Activated CD4-positive, alpha-beta T cell treated with anti-CD3 and anti-CD28 coated beads, Interleukin-2, Interleukin-6, amounts not matched to agents 100 ng/mL and 50 ng/mL, durations not matched to agents 16 hours and 8 hours (primary cell): Measurements from ENCODE around the gene CENPX.

Experiments
- DNase-seq: peaks from one replicate; pipeline ENCODE4 v3.0.0-alpha.2; 2020

CENPX gene

DNA sequence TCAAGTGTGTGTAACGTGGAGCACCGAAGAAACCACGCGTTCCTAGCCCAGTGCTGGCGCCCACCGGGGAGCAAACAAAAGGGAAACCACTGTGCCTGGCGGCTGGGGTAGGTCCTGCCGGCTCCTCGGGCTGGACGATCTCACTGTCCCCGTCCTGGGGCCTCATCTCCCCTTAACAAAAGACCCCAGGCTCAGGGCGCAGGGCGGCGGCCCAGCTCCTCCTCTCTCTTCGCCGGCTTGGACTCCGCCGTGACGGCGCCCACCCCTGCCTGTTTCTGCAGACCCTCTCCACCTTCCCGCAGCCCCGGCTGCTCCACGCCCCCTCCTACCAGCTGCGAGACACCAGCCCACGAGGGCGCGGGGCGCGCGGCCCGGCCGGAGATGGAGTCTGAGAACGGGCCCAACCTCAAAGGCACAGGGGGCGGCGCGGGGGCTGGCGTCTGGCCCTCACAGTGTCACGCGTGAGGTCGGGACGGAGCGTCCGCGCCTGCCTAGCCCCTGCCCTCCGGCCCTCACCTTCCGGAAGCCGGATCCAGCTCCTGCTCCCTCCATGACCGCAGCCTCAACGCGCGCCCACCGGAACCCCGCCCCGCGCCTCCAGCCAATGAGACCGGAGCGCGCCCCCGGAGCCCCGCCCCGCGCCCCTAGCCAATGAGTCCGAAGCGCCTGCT lies at the start of gene CENPX:
CENPX (minus strand) TSS at position 569 of the 671 bp plus-strand sequence; CDS start at position 552, 17 bp downstream.
- no peak for DNase-seq

DNA sequence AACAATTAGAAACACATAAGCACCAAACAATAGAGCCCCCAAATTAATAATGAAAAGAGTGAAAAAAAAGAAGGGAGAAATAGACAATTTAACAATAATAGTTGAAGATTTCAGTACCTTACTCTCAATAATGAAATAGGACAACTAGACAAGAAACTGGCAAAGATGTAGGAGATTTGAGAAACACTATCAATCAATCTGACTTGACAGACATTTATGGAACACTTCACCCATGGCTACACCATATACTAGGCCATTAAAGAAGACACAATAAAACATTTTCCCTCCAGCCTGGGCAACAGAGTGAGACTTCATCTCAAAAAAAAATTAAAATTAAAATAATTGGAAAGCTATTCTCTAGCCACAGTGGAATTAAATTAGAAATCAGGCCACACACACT lies 47.9 kb upstream of the CENPX start:
- no peak for DNase-seq

DNA sequence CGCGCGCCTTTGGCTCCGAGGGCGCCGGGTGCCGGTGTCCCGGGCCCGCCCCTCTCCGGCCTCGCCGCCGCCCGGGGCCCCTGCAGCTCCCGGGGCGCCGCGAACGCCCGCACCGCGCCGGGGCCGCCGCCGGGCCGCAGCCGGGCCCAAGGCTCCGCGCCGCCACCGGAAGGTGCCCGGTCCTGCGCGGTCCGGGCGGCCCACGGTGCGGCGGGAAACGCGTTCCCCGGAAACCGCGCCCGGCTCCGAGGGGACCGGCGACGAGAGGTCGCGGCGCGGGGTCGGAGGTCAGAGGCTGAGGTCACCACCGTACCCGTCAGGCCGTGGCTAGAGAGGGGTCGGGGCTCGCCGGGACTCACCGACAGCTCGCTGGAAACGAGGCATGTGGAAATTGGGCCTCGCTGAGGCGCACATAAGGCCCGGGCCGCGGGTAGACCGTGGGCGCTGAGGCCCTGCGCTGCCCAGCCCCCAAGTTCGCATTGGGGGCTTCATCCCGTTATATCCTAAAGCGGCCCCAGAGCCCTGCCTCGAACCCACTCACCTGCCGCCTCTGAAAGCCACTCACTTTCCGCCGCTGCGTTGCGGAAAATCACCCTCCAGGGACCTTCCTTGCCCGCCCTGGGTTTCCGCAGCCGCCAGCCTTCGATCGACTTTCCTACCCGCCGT lies 43.1 kb upstream of the CENPX start, which contains the start of gene DUS1L:
DUS1L (minus strand) TSS at position 167 of the 666 bp plus-strand sequence. CDS start 745 bp downstream, outside the sequence.
- DNase-seq: peak; percentile 82

DNA sequence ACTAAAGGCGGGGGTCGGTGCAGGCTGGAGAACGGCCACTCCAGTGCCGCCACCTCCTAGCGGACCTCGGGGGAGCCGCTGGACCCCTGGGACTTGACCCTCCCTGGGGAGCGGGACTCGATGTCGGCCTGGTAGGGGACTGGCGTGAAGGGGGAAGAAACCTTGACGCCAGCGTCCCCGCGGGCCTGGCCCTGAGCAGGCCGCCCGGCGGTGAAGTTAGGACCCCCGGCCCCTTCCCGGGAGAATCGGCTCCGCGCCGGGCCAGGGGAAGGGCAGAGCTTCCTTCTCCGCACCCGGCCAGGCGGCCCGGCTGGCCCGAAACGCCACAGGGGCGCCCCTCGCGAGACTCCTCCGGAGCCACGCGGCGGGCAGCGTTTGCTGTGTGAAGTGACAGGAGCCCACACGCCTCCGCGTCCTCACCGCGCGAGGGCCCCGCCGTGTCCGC lies 42.5 kb upstream of the CENPX start:
- DNase-seq: no peak

DNA sequence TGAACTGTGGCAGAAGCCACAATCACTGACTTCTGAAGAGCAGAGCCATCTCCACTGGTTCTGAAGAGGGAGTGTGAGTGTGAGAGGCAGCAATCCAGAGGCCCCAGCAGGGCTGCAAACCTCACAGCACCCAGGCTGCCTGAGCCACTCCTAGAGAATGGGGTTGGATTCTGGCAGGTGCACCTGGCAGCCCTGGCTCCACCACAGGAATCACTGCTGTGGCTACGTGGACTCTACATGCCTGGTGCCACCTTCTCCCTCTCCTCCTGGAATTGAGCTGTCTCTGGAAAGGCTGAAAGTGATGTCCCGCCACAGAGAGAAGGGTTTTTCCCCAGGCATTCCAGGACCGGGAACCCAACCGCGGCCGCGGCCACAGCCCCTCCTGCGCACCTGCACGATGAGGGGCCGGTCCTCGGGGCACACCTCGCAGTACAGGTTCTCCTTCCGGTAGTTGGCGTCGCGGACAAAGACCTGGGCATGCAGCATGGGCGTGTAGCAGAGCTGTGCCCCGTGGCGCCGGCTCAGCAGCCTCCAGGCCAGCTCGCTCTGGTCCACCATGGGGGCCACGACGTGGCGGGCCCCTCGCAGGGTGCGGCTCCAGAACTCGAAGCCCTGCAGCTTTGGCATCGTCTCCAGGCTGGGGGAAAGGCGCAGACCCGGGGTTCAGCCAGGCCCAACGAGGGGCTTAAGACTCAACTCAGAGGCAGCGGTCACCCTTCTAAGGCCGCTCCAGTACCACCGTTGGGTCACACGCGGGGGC lies 41.9 kb upstream of the CENPX start:
- DNase-seq: no peak

DNA sequence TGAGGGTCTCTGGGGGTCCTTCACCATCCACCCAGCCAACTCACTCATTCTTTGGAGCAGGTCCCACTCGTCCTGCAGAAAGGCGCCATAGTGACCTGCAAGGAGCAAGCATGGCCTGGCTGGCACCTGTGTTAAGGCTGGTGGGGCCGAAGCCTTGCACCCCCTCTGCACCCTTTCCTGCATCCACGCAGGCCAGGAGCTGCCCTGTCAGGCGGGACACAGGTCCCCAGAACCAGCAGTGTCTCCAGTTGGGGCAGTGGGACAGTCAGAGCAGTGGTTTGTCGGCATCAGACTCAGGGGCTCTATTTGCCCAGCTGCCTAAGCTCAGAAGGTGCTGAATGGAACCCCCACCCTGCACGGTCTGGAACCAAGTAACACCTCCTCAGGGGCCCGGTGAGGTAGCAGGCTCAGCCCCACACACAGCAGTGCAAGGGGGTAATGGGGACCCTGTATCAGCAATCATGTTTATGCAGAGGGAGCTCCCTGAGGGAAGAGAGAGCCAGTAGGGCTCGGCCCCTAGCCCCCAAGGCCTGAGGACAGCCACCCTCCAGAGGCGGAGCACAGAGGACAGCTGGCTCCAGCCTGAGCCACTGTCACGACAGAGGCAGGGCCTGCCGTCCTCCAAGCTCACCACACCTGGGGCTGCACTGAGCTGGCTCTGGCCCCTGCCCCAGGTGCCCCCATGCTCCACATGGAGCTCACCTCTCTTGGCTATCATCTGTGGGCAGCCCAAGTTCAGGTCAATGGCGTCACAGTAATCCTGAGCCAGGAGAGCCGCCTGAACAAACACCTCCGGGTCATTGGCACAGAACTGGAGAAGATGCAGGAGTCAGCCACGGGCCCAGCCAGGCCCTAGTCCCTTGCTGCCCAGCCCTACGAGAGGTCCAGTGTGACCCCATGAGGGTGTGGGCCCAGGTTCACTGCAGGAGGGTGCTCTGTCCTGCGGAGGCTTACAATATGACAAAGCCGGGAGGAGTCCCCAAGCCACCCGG lies 41.0 kb upstream of the CENPX start:
- DNase-seq: no peak

DNA sequence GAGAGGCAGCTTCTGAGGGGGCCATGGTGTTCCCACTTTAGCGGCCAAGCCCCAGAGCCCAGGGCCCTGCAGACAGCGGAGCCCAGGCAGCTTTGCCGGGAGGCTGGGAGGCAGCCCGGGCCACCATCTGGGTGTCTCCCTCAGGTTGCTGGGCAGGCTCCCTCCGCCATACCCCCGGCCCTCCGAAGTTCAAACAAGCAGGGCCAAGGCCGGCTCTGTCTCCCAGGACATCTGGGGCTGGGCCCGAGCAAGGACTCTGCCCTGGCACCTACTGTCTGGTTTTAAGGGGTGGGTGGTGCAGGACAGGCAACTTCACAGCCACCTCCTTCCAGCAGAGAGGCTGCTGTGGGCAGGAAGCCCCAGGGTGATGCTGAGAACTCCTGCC lies 40.3 kb upstream of the CENPX start:
- no peak for DNase-seq

DNA sequence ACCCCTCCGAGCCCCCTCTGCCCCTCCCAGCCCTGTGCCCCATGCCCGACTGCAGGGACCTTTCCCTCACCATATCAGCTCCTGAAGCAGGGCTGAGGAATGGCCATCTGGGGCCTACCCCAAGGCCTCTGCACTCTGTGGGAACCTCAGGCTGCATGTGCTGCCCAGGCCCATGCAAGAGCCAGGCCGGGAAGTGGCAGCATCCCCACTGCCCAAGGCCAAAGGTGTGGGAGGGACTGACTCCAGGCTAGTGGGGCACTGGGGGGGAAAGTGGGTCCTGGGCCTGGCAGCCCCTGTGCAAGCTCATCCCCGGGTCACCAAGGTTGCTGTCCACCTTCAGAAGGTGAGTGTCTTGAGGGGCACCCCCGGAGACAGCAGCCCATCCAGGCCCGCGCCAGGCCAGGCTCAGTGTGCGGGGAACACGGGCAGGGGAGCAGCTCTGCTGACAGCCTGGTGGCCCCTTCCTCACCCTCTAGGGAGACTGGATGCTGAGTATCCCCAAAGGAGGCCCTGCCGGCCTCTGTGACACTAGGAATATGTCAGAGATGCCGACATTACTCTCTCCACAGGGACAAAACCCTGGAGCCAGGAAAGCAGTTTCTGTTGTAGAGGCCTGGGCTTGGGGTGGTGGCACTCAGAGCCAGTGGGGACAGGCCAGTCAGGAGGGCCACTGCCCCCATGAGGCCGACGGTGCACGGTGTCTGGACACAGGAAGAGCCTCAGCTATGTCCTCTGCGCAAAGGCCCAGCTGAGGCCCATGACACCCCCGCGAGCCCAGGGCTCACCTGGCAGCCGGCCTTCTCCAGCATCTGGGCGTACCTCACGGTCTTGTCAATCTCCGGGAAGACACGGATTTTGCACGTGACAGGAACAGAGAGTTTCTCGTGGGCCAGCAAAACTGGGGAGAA lies 39.7 kb upstream of the CENPX start:
- no peak for DNase-seq

DNA sequence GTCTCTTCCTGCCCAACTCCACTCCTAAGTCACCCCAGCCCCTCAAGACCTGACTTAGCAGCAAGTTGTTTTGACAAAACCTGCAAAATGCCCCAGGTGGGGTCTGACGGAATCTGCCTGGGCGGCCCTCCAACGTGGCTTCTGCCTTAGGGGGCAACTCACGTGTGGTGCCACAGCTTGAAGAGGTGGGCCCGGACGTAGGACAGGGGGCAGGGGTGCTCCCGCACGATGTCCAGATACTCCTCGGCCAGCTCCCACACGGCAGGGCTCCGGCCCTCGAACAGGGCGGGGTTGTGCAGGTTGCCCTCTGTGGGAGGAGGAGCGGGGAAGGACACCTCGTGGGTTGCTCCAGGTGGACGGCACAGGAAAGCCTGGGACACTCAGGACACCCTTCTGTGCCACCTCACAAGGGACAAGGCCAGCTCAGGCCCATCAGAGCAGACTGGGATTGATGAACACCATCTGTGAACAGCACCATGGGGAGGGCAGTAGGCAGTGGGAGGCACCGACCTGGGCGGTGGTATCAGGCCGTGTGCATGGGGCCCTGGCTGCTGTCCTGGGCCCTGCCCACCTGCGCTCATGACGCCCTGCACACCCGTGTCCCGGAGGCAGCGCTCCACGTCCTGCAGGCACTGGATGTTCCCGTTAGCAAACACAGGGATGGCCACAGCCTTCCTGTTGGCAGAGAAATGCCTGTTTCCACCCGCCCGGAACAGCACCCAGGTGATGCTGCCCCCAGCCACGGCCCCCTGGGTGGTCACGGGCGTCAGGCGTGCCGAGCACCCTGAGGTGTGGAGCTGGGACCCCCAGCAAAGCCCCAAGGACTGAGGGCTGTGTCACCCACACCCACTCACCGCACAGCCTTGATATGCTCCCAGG lies 38.6 kb upstream of the CENPX start:
- DNase-seq: no peak

DNA sequence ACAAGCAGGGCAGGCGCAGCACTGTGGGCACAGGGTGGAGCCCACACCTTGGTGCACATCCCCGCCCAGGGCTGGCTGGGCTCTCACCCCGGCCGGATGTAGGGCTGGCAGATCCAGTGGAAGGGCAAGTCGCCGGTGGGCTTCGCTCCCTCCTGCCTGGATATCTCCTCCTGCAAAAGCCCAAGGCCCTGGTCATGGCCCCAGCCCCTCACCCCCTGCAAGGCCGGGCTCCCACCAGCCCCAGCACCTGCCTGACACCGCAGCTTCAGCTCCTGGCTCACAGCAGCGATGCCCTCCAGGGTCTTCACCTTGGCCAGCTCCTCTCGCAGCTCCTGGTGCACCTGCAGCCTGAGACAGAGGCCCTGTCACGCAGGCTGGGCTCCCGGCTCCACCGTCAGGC lies 37.9 kb upstream of the CENPX start:
- no peak for DNase-seq

DNA sequence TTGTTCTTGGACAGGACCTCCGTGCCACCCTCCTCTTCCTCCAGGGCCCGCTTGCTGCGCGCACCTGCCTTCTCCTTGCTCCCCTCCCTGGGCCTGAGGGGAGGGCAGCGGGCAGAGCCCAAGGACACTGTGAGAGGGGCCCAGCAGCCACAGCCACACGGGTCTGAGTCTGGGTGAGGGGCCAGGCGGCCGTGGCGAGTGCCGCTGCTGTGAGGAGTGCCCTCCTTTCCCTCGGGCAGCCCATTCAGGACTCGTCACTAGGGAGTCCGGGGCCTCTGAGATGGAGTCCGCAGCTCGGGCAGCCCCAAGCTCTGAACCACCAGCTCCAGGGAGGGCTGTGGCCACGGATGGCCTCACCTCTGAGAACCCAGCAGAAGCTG lies 37.3 kb upstream of the CENPX start:
- DNase-seq: no peak

DNA sequence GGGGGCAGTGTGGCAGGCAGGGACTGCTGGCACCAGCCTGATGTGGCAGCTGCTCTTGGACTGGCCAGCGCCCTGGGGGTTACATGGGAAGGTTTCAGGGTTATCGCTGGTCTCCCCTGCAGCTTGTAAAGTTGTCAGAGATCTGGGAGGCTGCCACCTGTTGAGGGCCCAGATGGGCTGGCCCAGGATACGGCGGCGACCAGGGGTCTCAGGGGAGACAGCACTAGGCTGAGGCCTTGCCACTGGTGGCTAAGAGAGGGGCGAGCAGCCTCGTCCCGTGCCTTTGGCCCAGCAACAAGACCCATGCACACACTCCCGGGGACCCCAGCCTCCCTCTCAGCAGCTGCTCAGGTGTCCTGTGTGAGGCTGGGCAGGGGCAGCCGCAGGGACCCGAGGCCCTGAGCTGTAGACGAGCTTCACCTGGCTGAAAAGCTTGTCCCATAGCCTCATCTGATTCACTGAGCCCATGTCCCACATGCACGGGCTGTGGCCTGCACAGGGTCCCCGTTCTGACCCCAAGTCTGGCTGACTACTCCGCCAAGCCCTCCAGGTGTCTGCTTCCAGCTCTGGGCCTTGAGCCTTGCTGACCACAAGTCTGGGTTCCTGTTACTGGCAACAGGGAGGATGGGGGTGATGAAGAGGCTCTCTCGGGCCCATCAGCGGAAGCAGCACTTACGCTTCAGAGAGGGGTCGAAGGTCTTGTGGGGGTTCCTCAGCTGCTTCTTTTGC lies 36.8 kb upstream of the CENPX start:
- DNase-seq: no peak

DNA sequence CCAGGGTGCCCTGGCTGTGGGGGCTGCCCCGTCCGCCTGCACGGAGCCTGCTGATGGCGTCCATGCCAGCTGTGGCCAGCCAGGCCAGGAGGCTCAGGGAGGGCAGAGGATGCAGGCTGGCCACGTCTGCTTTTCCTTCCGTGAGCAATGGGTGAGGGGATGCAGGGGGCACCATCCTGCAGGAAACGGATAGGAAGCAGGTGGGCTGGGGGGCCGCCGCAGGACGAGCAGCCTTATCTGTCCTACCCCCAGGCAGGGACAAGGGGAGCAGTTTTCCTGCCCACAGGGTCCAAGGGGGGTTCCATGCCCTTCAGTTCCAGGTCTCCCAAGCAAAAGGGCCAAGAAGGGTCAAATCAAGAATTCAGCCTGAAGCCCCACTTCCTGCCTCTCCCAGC lies 36.2 kb upstream of the CENPX start:
- DNase-seq: no peak

DNA sequence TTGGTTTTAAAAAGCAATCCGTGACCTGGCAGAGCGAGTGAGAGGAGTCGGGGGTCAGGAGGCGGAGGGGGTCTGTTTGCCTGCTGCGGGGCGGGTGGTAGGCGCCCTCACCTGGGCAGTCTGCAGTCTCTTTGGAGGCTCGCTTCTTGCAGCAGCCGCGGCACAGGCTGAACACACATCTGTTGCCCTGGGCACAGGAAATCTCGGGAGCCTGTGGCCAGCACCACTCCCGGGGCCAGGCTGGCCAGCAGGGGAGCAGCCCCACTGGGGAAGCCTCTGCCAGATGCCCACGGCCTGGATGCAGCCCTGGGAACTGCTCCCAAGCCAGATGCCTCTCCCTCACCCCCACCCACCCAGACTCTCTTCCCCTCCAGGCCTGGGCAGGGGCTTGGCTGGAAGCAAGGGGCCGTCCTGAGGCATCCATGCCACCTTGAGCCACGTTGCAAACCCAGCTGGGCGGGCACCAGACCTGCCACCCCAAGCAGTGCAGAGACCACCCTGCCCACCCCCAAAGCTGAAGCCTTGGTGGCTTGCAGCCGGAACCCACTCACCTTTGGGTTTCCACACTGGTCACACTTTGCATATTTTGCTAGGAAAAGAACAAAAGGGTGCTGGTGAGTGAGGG lies 35.7 kb upstream of the CENPX start:
- no peak for DNase-seq

DNA sequence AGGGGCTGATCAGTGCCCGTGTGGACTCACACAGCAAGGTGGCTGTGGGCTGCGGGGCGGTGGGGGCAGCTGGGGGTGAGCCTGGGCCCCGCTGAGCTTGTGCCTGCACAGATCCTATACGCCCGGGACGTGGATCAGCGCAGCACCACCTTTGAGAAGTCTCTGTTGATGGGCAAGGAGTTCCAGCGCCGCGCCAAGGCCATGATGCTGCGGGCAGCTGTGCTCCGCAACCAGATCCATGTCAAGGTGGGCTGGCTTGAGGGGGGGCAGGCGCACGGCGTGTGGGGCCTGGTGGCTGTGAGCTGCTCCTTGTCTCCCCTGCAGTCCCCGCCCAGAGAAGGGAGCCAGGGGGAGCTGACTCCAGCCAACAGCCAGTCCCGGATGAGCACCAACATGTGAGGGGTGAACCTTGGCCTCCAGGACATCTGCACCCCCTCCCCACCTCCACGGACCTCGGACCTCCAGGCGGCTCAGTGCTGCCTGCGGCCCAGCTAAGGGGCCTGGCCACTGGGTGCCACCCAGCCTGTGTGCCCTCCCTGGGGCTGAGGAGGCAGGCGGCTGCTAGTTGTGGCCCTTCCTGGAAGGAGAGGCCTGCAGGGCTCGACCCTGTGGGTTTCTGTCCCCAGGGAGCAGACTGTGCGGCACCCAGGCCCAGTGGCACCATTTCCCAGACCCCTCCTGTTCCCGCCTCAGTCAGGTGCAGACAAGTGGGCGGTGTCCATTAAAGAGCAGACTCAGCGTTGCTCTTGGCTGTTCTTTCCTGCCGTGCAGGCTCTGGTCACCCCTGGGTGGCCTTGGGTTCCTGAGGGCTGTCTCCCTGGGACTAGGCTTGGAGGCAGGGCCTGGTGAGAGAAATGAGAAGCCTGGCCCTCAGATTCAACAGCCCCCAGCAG lies 34.3 kb upstream of the CENPX start:
- DNase-seq: no peak

DNA sequence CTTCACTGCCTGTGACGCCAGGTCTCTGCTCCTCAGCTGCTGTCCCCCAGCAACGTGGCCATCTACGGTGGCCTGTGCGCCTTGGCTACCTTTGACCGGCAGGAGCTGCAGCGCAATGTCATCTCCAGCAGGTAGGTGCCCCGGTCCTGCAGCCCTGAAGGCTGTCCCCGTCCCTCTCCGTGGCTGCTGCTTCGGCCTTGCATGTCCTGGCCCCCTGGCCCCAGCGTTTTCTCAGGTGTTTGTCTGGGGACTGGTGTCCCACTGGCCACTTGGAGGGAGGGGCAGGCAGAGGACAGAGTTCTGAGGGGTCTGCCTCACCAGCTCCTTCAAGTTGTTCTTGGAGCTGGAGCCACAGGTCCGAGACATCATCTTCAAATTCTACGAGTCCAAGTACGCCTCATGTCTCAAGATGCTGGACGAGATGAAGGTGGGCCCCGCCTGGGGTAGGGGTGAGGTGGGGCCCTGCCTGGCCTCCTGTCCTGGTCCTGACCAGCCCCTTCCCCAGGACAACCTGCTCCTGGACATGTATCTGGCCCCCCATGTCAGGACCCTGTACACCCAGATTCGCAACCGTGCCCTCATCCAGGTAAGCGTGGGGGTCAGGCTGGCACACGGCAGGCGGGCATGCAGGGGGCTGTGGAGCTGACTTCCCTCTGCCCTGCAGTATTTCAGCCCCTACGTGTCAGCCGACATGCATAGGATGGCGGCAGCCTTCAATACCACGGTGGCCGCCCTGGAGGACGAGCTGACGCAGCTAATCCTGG lies 33.5 kb upstream of the CENPX start:
- DNase-seq: no peak
